Stomach (tissue), 9 donors: ENCODE results near the gene GEMIN7. TPM values are rescaled to one million over a fixed set of nuclear protein-coding genes. Genes with fewer than 3 reads are reported as not detected.

Experiments
- DNase-seq, 2 donors: peaks; one replicate each; pipeline versions ENCODE4 v3.0.0 to v3.0.0-alpha.2; 2013 to 2019
- H3K27ac ChIP-seq, 5 donors: fragments of 200-600 bp in 4 of 5; sonication (generic) in 4 of 5; one replicate each; pipeline ENCODE4 v1.5.1; 2013 to 2019; ENCODE audit warnings: mild to moderate bottlenecking in 1 of 5, moderate library complexity in 1 of 5
- H3K27me3 ChIP-seq, 3 donors: fragments of 200-600 bp; sonication (generic); one replicate each; pipeline ENCODE4 v1.5.1; 2017 to 2019; ENCODE audit warnings: mixed run types in 1 of 3
- H3K36me3 ChIP-seq, 4 donors: fragments of 200-600 bp; sonication (generic); 1 replicate in 3 of 4; 2 replicates in 1 of 4; pipeline ENCODE4 v1.5.1; 2016 to 2019
- H3K4me1 ChIP-seq, 4 donors: fragments of 200-600 bp; sonication (generic); one replicate each; pipeline ENCODE4 v1.5.1; 2016 to 2019
- H3K4me3 ChIP-seq, 4 donors: fragments of 200-600 bp; sonication (generic) in 3 of 4; one replicate each; pipeline ENCODE4 v1.5.1; 2016 to 2019; ENCODE audit warnings: mild to moderate bottlenecking in 1 of 4
- H3K9me3 ChIP-seq, 4 donors: fragments of 200-600 bp; sonication (generic); one replicate each; pipeline ENCODE4 v1.5.1; 2016 to 2019
- EP300 ChIP-seq: sonication (generic); formaldehyde crosslinking; IDR thresholded peaks from one replicate; pipeline ENCODE4 v1.6.1; 2017; ENCODE audit warnings: antibody characterized with exemption
- POLR2A ChIP-seq, 4 donors: fragments of 450-650 bp; IDR thresholded peaks; one replicate each; pipeline ENCODE4 v1.6.1; 2016; ENCODE audit warnings: antibody characterized with exemption in 4 of 4, control low read depth in 2 of 4, mild to moderate bottlenecking in 1 of 4, moderate library complexity in 1 of 4
- POLR2AphosphoS5 ChIP-seq, 3 donors: sonication (generic); formaldehyde crosslinking; IDR thresholded peaks; one replicate each; pipeline ENCODE4 v1.6.1; 2016; ENCODE audit warnings: antibody characterized with exemption in 3 of 3
- WGBS, 5 donors: extraction: QIAGEN DNeasy Blood & Tissue Kit in 3 of 5; methylation state at CpG; one replicate each; pipeline versions ENCODE4 v1.1.5 to v1.1.7; 2013 to 2018; 5-methylcytosine and 5-hydroxymethylcytosine counted together
- intact Hi-C: fragments of 100-400 bp; cut with DNase I; formaldehyde crosslinking; loops from one replicate; pipeline ENCODE4 v1.15.1; 2023; ENCODE audit warnings: low total_unique reads
- polyA plus RNA-seq, 3 donors: library from polyadenylated mRNA; stranded (reverse); fragments of 200-250 nt; gene quantifications; one replicate each; pipeline ENCODE4 v1.2.3, GENCODE V29; 2013
- total RNA-seq, 5 donors: library from RNA; depleted of rRNA; stranded (reverse); fragments of >200 nt; gene quantifications; one replicate each; pipeline versions ENCODE4 v1.1.0 to v1.2.3, GENCODE V29; 2014 to 2016
- TF ChIP-seq, protein P1 (sequence below), 7 experiments: fragments of 450-650 bp in 4 of 7; fragments of 200-600 bp in 3 of 7; sonication (generic) in 3 of 7; IDR thresholded peaks; one replicate each; pipeline ENCODE4 v1.5.1; 2016 to 2019; ENCODE audit warnings: antibody characterized with exemption in 7 of 7, control low read depth in 2 of 7, mild to moderate bottlenecking in 1 of 7
- donor health status: healthy with polysubstance abuse.
- donor health status: Bipolar disorder and iron deficiency.
- donor health status: healthy.

GEMIN7 gene
- total and polyA plus RNA-seq, 8 donors, result 1.8 to 107 (median 25.3) TPM

DNA sequence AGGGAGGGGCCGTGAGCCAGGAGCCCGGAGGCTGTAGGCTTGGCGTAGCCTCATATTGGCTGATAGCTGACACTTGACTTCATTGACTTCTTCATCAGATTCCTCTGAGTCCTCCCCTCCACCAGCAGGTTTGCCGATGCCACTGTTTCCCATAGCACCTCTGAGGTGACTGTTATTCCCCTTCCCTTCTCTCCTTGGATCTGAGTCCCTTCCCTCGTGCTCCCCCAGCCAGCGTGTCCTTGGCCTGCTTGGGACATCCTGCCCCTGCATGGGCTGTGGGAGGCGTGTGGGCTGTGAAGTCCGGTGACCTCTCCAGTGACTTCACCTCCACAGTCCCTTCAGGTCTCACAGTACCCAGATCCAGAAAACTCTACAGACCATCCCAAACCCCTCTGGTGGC, 22.7 kb downstream of the GEMIN7 start:
- H3K9me3 ChIP-seq, result no peaks in the 10 kb centered on the region
- H3K27me3 ChIP-seq, result no peaks in the 10 kb centered on the region
- no peak overlapping the region for H3K4me3 ChIP-seq
- intact Hi-C loops, result no loop called here
- peaks cover 88 to 96% (median 94%) of the 10 kb centered on the region in 4 donors for H3K4me1 ChIP-seq
- H3K36me3 ChIP-seq, result no peaks in the 10 kb centered on the region
- 57 to 72% (median 67%) methylated on average over 7 to 8 of the region's 8 CpGs for WGBS, 5 donors
- no peak for TF ChIP-seq EP300
- TF ChIP-seq, protein P1, sequence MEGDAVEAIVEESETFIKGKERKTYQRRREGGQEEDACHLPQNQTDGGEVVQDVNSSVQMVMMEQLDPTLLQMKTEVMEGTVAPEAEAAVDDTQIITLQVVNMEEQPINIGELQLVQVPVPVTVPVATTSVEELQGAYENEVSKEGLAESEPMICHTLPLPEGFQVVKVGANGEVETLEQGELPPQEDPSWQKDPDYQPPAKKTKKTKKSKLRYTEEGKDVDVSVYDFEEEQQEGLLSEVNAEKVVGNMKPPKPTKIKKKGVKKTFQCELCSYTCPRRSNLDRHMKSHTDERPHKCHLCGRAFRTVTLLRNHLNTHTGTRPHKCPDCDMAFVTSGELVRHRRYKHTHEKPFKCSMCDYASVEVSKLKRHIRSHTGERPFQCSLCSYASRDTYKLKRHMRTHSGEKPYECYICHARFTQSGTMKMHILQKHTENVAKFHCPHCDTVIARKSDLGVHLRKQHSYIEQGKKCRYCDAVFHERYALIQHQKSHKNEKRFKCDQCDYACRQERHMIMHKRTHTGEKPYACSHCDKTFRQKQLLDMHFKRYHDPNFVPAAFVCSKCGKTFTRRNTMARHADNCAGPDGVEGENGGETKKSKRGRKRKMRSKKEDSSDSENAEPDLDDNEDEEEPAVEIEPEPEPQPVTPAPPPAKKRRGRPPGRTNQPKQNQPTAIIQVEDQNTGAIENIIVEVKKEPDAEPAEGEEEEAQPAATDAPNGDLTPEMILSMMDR (IDR thresholded peaks at IDR 0.05), result no peak
- TF ChIP-seq POLR2A (IDR thresholded peaks at IDR 0.05), result no peak
- no peak for TF ChIP-seq POLR2AphosphoS5 (IDR thresholded peaks at IDR 0.05)
- H3K27ac ChIP-seq, result peak overlapping the region; percentile 82 to 94 (median 87)
- no peak for DNase-seq

DNA sequence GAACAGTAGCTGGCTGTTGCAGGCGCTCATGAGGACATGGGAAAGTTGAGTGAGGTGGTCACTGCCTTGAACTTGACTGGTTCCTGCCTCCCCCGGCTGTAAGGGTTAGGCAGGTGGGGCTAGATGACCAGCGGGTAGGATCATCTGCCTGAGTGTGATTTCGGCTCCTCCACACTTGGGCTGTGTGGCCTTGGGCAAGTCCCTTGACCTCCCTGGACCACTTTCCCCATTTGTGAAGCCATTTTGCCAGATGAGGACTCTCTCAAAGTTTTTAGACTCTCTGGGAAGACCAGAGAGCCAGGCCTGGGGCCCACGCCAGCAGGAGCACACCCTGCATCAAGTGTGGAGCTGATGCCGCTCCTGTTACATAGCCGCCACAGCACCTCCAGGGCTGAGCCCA, 23.4 kb downstream of the GEMIN7 start:
- intact Hi-C loops, result no loop called here
- Histone ChIP-seq H3K27ac (peak overlapping the region; percentile 17 to 94 (median 87)), H3K4me1 (peaks cover 81 to 92% (median 88%) of the 10 kb centered on the region in 4 donors)

DNA sequence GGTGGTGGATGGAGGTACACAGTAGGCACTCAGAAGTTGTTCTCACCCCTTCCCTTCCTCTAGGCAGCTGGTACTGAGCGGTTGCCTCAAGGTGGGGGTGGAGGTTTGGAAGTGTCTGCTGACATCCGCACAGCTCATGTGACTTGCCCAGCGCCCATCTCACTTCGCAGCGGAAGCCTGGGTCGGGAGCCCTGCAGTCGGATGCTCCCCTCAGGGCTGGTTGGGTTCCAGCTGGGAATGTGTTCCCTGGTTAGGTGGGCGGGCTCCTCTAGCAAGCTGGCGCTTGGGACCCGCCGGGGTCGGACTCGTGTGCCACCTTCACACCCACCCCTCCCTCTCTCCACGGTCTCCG, 24.1 kb downstream of the GEMIN7 start:
- H3K9me3 ChIP-seq, result no peaks in the 10 kb centered on the region
- no peak overlapping the region for H3K4me3 ChIP-seq
- no peaks in the 10 kb centered on the region for H3K27me3 ChIP-seq
- intact Hi-C loops, result no loop called here
- peak overlapping the region; percentile 17 to 94 (median 87) for H3K27ac ChIP-seq
- WGBS, 5 donors, result 39 to 48% (median 45%) methylated on average over 9 to 15 of the region's 15 CpGs
- H3K4me1 ChIP-seq, result peaks cover 75 to 92% (median 81%) of the 10 kb centered on the region in 4 donors
- peak in 1 of 2 donors; percentile 65 for DNase-seq
- TF ChIP-seq POLR2A (IDR thresholded peaks at IDR 0.05), result no peak
- no peak for TF ChIP-seq EP300
- TF ChIP-seq, protein P1 (IDR thresholded peaks at IDR 0.05), result no peak
- TF ChIP-seq POLR2AphosphoS5 (IDR thresholded peaks at IDR 0.05), result no peak
- no peaks in the 10 kb centered on the region for H3K36me3 ChIP-seq

More for the DNA sequence above, 23.4 kb downstream of the GEMIN7 start:
- Histone ChIP-seq H3K27me3 (no peaks in the 10 kb centered on the region), H3K36me3 (no peaks in the 10 kb centered on the region), H3K4me3 (no peak overlapping the region), H3K9me3 (no peaks in the 10 kb centered on the region)
- TF ChIP-seq, protein P1 (IDR thresholded peaks at IDR 0.05), result no peak
- TF ChIP-seq POLR2AphosphoS5 (IDR thresholded peaks at IDR 0.05), result no peak
- TF ChIP-seq EP300, result no peak
- TF ChIP-seq POLR2A (IDR thresholded peaks at IDR 0.05), result no peak
- DNase-seq, result no peak
- 91 to 96% (median 94%) methylated on average over 6 to 7 of the region's 7 CpGs for WGBS, 5 donors

DNA sequence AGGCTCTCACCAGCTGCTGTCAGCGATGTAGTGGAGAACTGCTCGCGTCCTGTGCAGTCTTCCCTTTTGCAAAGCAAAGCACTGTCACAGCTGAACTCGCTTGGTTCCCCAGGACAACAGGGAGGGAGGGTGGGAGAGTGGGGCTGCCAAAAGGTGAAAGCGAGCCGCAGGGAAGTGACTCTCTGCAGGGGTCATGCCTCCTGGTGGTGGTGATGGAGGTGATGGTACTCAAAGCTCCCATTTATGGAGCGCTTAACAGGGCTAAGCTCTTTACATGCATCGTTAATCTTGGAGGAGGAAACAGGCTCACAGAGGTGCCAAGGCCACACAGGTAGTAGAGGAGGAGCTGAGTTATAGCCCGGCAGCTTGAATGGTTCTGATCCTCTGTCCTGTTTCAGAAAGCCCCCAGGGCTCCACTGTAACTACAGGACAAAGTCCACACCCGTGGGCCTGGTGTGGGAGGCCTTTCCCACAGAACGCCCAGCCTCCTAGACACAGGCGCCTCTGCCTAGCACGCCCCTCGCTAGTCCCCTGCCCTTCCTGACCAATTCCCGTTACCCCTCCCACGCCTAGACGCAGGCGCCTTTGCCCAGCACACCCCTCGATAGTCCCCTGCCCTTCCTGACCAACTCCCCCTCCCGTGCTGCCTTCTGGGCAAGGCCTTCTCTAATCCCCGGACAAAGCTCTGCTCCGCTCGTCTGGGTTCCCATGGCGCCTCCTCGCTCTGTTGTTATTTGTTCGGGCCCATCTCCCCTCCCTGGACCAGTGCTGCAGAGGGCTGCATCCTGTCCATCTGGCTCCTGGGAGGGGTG, 24.7 kb downstream of the GEMIN7 start:
- DNase-seq, result peak in 1 of 2 donors; percentile 71
- Histone ChIP-seq H3K36me3 (no peaks in the 10 kb centered on the region), H3K4me1 (peaks cover 69 to 88% (median 76%) of the 10 kb centered on the region in 4 donors), H3K4me3 (peak overlapping the region in 1 of 4 donors; percentile 19), H3K9me3 (no peaks in the 10 kb centered on the region), H3K27ac (peak overlapping the region; percentile 17 to 94 (median 87)), H3K27me3 (no peaks in the 10 kb centered on the region)
- intact Hi-C loops, result no loop called here
- 26 to 39% (median 32%) methylated on average over 22 to 26 of the region's 26 CpGs for WGBS, 5 donors
- TF ChIP-seq POLR2AphosphoS5 (IDR thresholded peaks at IDR 0.05) (no peak), POLR2A (IDR thresholded peaks at IDR 0.05) (no peak), EP300 (no peak)
- TF ChIP-seq, protein P1 (IDR thresholded peaks at IDR 0.05), result no peak
